ENCODE data around the gene SCN9A.

SCN9A gene

GRCh38 chr2:166338831-166339339 is 36.9 kb downstream of the SCN9A start:
- Histone ChIP-seq H3K36me3 (ENCODE audit: control insufficient read depth in 5 of 5, insufficient read depth in 5 of 5, low read length in 5 of 5) (no peaks in the 10 kb centered on the region), H3K27ac (ENCODE audit: low read depth, low read length) (no peak overlapping the region)

DNA sequence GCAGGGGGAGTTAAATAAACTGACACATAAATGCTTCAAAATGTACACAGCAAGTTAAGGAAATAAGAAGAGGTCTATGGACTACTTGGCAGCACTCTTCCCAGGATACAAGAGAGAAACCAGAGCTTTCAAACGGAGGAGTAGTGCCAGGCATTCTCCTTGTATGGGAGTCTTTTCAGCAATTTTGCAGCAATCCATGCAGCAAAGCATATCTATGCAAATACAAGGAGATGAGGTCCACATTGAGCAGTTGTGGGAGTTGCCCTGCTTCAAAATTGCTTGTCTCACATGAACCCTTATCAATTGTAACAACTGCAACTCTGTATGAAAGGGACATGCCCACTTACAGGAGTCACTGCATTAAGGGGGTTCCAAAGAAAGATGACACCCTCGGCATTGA is 37.8 kb downstream of the SCN9A start:
- Histone ChIP-seq H3K36me3 (ENCODE audit: control insufficient read depth in 5 of 5, insufficient read depth in 5 of 5, low read length in 5 of 5) (no peaks in the 10 kb centered on the region), H3K27me3 (ENCODE audit: control insufficient read depth in 5 of 5, insufficient read depth in 4 of 5, low read length in 5 of 5) (no peaks in the 10 kb centered on the region), H3K27ac (ENCODE audit: low read depth, low read length) (no peak overlapping the region), H3K9me3 (ENCODE audit: control insufficient read depth in 5 of 5, low read length in 5 of 5) (no peaks in the 10 kb centered on the region), H3K4me1 (ENCODE audit: control insufficient read depth in 5 of 5, insufficient read depth in 5 of 5, low read length in 5 of 5) (no peaks in the 10 kb centered on the region), H3K4me3 (ENCODE audit: low read depth in 1 of 5, low read length in 5 of 5) (no peak overlapping the region), H3K9ac (ENCODE audit: low read length in 5 of 5) (no peak overlapping the region)

More at GRCh38 chr2:166338831-166339339, 36.9 kb downstream of the SCN9A start:
- Histone ChIP-seq H3K4me3 (ENCODE audit: low read depth in 1 of 5, low read length in 5 of 5) (no peak overlapping the region), H3K9me3 (ENCODE audit: control insufficient read depth in 5 of 5, low read length in 5 of 5) (no peaks in the 10 kb centered on the region), H3K27me3 (ENCODE audit: control insufficient read depth in 5 of 5, insufficient read depth in 4 of 5, low read length in 5 of 5) (no peaks in the 10 kb centered on the region), H3K9ac (ENCODE audit: low read length in 5 of 5) (no peak overlapping the region), H3K4me1 (ENCODE audit: control insufficient read depth in 5 of 5, insufficient read depth in 5 of 5, low read length in 5 of 5) (no peaks in the 10 kb centered on the region)

- Histone ChIP-seq H3K4me1 (ENCODE audit: control insufficient read depth in 5 of 5, insufficient read depth in 5 of 5, low read length in 5 of 5) (no peaks in the 10 kb centered on the region), H3K27ac (ENCODE audit: low read depth, low read length) (no peak overlapping the region), H3K27me3 (ENCODE audit: control insufficient read depth in 5 of 5, insufficient read depth in 4 of 5, low read length in 5 of 5) (no peaks in the 10 kb centered on the region), H3K9me3 (ENCODE audit: control insufficient read depth in 5 of 5, low read length in 5 of 5) (no peaks in the 10 kb centered on the region), H3K36me3 (ENCODE audit: control insufficient read depth in 5 of 5, insufficient read depth in 5 of 5, low read length in 5 of 5) (no peaks in the 10 kb centered on the region), H3K4me3 (ENCODE audit: low read depth in 1 of 5, low read length in 5 of 5) (no peak overlapping the region), H3K9ac (ENCODE audit: low read length in 5 of 5) (no peak overlapping the region)
Observed at GRCh38 chr2:166335284-166335683, 40.5 kb downstream of the SCN9A start.

DNA sequence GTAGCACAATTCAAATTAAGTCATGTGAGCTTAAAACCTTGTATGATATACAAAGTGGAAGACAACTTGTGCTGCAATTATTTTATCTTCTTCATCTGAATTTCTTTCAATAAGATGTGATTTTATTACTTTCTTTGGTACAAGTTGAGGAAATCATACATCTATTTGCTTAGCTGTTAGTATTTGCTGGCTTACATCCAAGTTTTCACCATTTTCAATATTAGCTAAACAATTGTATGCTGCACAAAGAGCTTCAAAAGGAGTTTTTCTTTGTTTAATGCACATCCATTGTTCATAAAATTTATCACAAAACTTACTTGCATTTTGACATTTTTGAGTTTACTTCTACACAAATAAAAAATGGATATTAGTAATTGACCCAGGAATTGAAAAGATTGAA is 40.9 kb downstream of the SCN9A start:
- Histone ChIP-seq H3K27me3 (ENCODE audit: control insufficient read depth in 5 of 5, insufficient read depth in 4 of 5, low read length in 5 of 5) (no peaks in the 10 kb centered on the region), H3K9ac (ENCODE audit: low read length in 5 of 5) (no peak overlapping the region), H3K4me1 (ENCODE audit: control insufficient read depth in 5 of 5, insufficient read depth in 5 of 5, low read length in 5 of 5) (no peaks in the 10 kb centered on the region), H3K9me3 (ENCODE audit: control insufficient read depth in 5 of 5, low read length in 5 of 5) (no peaks in the 10 kb centered on the region), H3K4me3 (ENCODE audit: low read depth in 1 of 5, low read length in 5 of 5) (no peak overlapping the region), H3K27ac (ENCODE audit: low read depth, low read length) (no peak overlapping the region), H3K36me3 (ENCODE audit: control insufficient read depth in 5 of 5, insufficient read depth in 5 of 5, low read length in 5 of 5) (no peaks in the 10 kb centered on the region)

GRCh38 chr2:166333801-166334200 is 41.9 kb downstream of the SCN9A start:
- Histone ChIP-seq H3K9me3 (ENCODE audit: control insufficient read depth in 5 of 5, low read length in 5 of 5) (no peaks in the 10 kb centered on the region), H3K4me3 (ENCODE audit: low read depth in 1 of 5, low read length in 5 of 5) (no peak overlapping the region), H3K27me3 (ENCODE audit: control insufficient read depth in 5 of 5, insufficient read depth in 4 of 5, low read length in 5 of 5) (no peaks in the 10 kb centered on the region), H3K27ac (ENCODE audit: low read depth, low read length) (no peak overlapping the region), H3K36me3 (ENCODE audit: control insufficient read depth in 5 of 5, insufficient read depth in 5 of 5, low read length in 5 of 5) (no peaks in the 10 kb centered on the region), H3K4me1 (ENCODE audit: control insufficient read depth in 5 of 5, insufficient read depth in 5 of 5, low read length in 5 of 5) (no peaks in the 10 kb centered on the region), H3K9ac (ENCODE audit: low read length in 5 of 5) (no peak overlapping the region)

DNA sequence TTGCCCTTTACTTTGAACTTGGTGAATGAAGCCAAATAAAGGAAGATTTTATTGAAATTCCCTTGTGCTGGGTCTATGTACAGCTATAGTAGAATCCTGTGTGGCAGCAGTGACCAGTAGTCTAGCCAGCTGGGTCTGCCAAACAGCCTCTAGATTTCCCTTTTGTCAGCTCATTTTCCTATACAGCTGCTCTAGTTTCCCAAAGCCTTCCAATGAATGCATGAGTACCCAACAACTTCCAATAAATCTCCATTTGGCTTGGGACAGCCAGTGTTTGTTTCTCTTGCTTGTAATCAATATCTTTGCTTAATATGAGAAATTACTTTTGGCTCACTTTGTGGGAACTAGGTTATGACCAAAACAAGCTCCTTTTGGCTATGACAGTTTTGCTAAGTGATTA is 43.6 kb downstream of the SCN9A start:
- Histone ChIP-seq H3K9me3 (ENCODE audit: control insufficient read depth in 5 of 5, low read length in 5 of 5) (no peaks in the 10 kb centered on the region), H3K27me3 (ENCODE audit: control insufficient read depth in 5 of 5, insufficient read depth in 4 of 5, low read length in 5 of 5) (no peaks in the 10 kb centered on the region), H3K36me3 (ENCODE audit: control insufficient read depth in 5 of 5, insufficient read depth in 5 of 5, low read length in 5 of 5) (no peaks in the 10 kb centered on the region), H3K4me1 (ENCODE audit: control insufficient read depth in 5 of 5, insufficient read depth in 5 of 5, low read length in 5 of 5) (no peaks in the 10 kb centered on the region), H3K9ac (ENCODE audit: low read length in 5 of 5) (no peak overlapping the region), H3K27ac (ENCODE audit: low read depth, low read length) (no peak overlapping the region), H3K4me3 (ENCODE audit: low read depth in 1 of 5, low read length in 5 of 5) (no peak overlapping the region)

GRCh38 chr2:166331468-166331867 is 44.3 kb downstream of the SCN9A start:
- no peak overlapping the region for H3K9ac ChIP-seq (ENCODE audit: low read length in 5 of 5)
- H3K36me3 ChIP-seq (ENCODE audit: control insufficient read depth in 5 of 5, insufficient read depth in 5 of 5, low read length in 5 of 5) = no peaks in the 10 kb centered on the region
- no peak overlapping the region for H3K27ac ChIP-seq (ENCODE audit: low read depth, low read length)

DNA sequence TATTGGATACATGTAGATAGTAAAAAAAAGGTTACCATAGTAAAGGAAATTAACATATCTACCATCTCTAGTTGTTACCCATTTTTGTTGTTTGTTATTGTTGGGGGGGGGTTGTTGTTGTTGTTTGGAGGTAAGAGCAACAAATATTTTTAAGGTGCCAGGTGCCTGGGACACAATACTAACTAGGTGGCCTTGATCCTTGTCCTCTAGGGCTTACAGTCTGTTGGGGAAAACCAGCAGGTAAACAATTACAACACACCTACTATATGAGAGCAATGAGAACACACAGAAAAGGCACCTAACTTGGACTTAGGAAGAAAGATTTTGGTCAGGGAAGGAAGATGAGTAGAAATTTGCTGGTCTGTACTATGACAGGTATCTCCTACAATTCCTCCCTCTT is 46.3 kb downstream of the SCN9A start:
- no peaks in the 10 kb centered on the region for H3K9me3 ChIP-seq (ENCODE audit: control insufficient read depth in 5 of 5, low read length in 5 of 5)
- no peak overlapping the region for H3K9ac ChIP-seq (ENCODE audit: low read length in 5 of 5)
- no peak overlapping the region for H3K4me3 ChIP-seq (ENCODE audit: low read depth in 1 of 5, low read length in 5 of 5)
- H3K27me3 ChIP-seq (ENCODE audit: control insufficient read depth in 5 of 5, insufficient read depth in 4 of 5, low read length in 5 of 5) = no peaks in the 10 kb centered on the region
- H3K27ac ChIP-seq (ENCODE audit: low read depth, low read length) = no peak overlapping the region
- no peaks in the 10 kb centered on the region for H3K36me3 ChIP-seq (ENCODE audit: control insufficient read depth in 5 of 5, insufficient read depth in 5 of 5, low read length in 5 of 5)
- no peaks in the 10 kb centered on the region for H3K4me1 ChIP-seq (ENCODE audit: control insufficient read depth in 5 of 5, insufficient read depth in 5 of 5, low read length in 5 of 5)

More at GRCh38 chr2:166331468-166331867, 44.3 kb downstream of the SCN9A start:
- Histone ChIP-seq H3K4me3 (ENCODE audit: low read depth in 1 of 5, low read length in 5 of 5) (no peak overlapping the region), H3K9me3 (ENCODE audit: control insufficient read depth in 5 of 5, low read length in 5 of 5) (no peaks in the 10 kb centered on the region), H3K27me3 (ENCODE audit: control insufficient read depth in 5 of 5, insufficient read depth in 4 of 5, low read length in 5 of 5) (no peaks in the 10 kb centered on the region), H3K4me1 (ENCODE audit: control insufficient read depth in 5 of 5, insufficient read depth in 5 of 5, low read length in 5 of 5) (no peaks in the 10 kb centered on the region)

DNA sequence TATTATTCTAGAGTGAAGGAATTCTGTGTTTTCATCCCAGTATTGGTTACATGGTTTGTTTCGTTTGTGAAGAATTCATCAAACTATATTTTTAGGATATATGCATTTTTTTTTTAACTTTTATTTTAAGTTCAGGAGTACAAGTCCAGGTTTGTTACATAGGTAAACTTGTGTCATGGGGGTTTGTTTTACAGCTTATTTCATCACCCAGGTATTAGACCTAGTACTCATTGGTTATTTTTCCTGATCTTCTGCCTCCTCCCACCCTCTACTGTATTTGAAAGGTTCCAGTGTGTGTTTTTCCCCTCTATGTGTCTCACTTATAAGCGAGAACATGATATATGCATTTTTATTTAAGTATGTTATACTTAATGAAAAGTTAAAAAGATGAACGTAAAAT is 47.6 kb downstream of the SCN9A start:
- Histone ChIP-seq H3K27ac (ENCODE audit: low read depth, low read length) (no peak overlapping the region), H3K9me3 (ENCODE audit: control insufficient read depth in 5 of 5, low read length in 5 of 5) (no peaks in the 10 kb centered on the region), H3K27me3 (ENCODE audit: control insufficient read depth in 5 of 5, insufficient read depth in 4 of 5, low read length in 5 of 5) (no peaks in the 10 kb centered on the region), H3K4me3 (ENCODE audit: low read depth in 1 of 5, low read length in 5 of 5) (no peak overlapping the region), H3K9ac (ENCODE audit: low read length in 5 of 5) (no peak overlapping the region), H3K36me3 (ENCODE audit: control insufficient read depth in 5 of 5, insufficient read depth in 5 of 5, low read length in 5 of 5) (no peaks in the 10 kb centered on the region), H3K4me1 (ENCODE audit: control insufficient read depth in 5 of 5, insufficient read depth in 5 of 5, low read length in 5 of 5) (no peaks in the 10 kb centered on the region)

- H3K27ac ChIP-seq (ENCODE audit: low read depth, low read length) = no peak overlapping the region
- H3K4me3 ChIP-seq (ENCODE audit: low read depth in 1 of 5, low read length in 5 of 5) = no peak overlapping the region
- H3K27me3 ChIP-seq (ENCODE audit: control insufficient read depth in 5 of 5, insufficient read depth in 4 of 5, low read length in 5 of 5) = no peaks in the 10 kb centered on the region
- no peaks in the 10 kb centered on the region for H3K36me3 ChIP-seq (ENCODE audit: control insufficient read depth in 5 of 5, insufficient read depth in 5 of 5, low read length in 5 of 5)
- H3K4me1 ChIP-seq (ENCODE audit: control insufficient read depth in 5 of 5, insufficient read depth in 5 of 5, low read length in 5 of 5) = no peaks in the 10 kb centered on the region
- H3K9me3 ChIP-seq (ENCODE audit: control insufficient read depth in 5 of 5, low read length in 5 of 5) = no peaks in the 10 kb centered on the region
- H3K9ac ChIP-seq (ENCODE audit: low read length in 5 of 5) = no peak overlapping the region
Observed at GRCh38 chr2:166321076-166321475, 54.7 kb downstream of the SCN9A start.
